ENCODE data around the gene CERS1. TPM values are rescaled to one million over a fixed set of nuclear protein-coding genes. Genes with fewer than 3 reads are reported as not detected.
A peak's percentile ranks its signal among the peaks of the same experiment; 100 is the strongest.

The CERS1 gene
- total RNA-seq, 1 donor, result 0.36 TPM

DNA sequence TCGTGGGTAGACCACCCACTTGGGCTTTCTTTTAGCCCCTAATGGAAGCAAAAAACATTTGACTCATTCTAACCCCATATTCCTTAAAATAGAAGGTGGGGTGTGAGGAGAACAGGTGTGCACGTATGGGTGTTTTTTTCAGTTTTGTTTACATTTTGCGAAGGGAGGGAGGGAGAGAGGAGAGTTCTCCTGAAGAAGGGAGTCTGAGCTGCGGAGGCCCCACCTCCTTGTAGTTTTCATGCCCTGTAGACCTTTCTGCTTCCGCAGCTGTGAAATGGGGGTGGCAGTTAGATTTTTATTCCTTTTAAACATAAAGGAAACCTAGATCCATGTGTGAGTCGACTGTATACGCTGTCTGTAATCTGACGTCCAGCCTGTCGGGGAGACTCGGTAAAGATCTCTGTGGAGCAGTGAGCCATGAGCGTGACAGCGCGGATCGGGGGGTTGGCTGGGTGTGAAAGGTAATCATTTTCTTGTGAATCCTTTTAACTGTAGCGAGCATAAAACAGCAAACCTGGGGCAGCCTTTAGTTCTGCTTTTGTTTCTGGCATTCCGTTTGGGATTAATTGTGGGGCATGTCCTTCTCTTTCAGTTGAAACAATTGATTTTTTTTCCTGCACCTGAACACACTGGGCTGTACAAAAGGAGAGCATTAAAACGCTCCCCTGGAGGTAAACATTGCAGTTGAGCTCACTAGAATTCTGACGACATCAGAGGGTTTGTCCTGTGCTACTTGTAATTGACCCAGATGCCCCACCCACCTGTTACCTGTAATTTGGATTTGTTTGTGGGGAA is 61.9 kb downstream of the CERS1 start:
- Histone ChIP-seq H3K36me3 (ENCODE audit: insufficient read depth, low read length) (peaks cover 14% of the 10 kb centered on the region), H3K9me3 (ENCODE audit: low read depth, low read length) (no peaks in the 10 kb centered on the region), H2AFZ (ENCODE audit: low read length) (no peak overlapping the region), H3K4me3 (ENCODE audit: insufficient read depth, low read length) (peak overlapping the region; percentile 78), H3K27ac (ENCODE audit: low read depth, low read length) (peak overlapping the region; percentile 46), H3K79me2 (ENCODE audit: insufficient read depth, low read length) (peaks cover 73% of the 10 kb centered on the region), H3K4me2 (ENCODE audit: insufficient read depth, low read length) (peak overlapping the region; percentile 95), H3K27me3 (ENCODE audit: insufficient read depth, low read length) (no peaks in the 10 kb centered on the region), H4K20me1 (ENCODE audit: insufficient read depth, low read length) (peaks cover 60% of the 10 kb centered on the region), H3K4me1 (ENCODE audit: insufficient read depth, low read length) (peaks cover 23% of the 10 kb centered on the region)
- TF ChIP-seq, protein P1, sequence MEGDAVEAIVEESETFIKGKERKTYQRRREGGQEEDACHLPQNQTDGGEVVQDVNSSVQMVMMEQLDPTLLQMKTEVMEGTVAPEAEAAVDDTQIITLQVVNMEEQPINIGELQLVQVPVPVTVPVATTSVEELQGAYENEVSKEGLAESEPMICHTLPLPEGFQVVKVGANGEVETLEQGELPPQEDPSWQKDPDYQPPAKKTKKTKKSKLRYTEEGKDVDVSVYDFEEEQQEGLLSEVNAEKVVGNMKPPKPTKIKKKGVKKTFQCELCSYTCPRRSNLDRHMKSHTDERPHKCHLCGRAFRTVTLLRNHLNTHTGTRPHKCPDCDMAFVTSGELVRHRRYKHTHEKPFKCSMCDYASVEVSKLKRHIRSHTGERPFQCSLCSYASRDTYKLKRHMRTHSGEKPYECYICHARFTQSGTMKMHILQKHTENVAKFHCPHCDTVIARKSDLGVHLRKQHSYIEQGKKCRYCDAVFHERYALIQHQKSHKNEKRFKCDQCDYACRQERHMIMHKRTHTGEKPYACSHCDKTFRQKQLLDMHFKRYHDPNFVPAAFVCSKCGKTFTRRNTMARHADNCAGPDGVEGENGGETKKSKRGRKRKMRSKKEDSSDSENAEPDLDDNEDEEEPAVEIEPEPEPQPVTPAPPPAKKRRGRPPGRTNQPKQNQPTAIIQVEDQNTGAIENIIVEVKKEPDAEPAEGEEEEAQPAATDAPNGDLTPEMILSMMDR (IDR thresholded peaks at IDR 0.05; ENCODE audit: extremely low read depth, low read depth, low read length), result no peak
- DNase-seq (ENCODE audit: insufficient read length, low spot score, missing footprints), result peak; percentile 94

DNA sequence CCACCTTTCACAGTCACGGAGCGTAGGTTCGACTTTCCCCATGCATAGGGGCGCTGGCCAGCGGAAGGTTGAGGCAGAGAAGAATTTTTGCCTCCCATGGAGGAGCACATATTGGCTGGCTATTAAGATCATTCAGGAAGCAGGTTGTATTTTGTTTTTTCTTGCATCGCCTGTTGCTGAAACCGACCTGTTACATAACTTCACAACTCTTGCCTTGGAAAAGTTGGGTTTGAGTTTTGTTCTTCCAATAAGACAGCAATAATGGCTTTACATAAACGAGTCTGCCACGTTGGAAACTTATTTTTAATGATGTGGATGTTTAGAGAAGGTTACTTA is 62.8 kb downstream of the CERS1 start:
- H3K4me2 ChIP-seq (ENCODE audit: insufficient read depth, low read length), result peak overlapping the region; percentile 95
- peaks cover 13% of the 10 kb centered on the region for H3K36me3 ChIP-seq (ENCODE audit: insufficient read depth, low read length)
- H3K79me2 ChIP-seq (ENCODE audit: insufficient read depth, low read length), result peaks cover 64% of the 10 kb centered on the region
- H3K27ac ChIP-seq (ENCODE audit: low read depth, low read length), result peak overlapping the region; percentile 74
- H2AFZ ChIP-seq (ENCODE audit: low read length), result no peak overlapping the region
- TF ChIP-seq, protein P1 (IDR thresholded peaks at IDR 0.05; ENCODE audit: extremely low read depth, low read depth, low read length), result no peak
- H3K4me3 ChIP-seq (ENCODE audit: insufficient read depth, low read length), result peak overlapping the region; percentile 78
- peaks cover 18% of the 10 kb centered on the region for H3K4me1 ChIP-seq (ENCODE audit: insufficient read depth, low read length)
- H3K27me3 ChIP-seq (ENCODE audit: insufficient read depth, low read length), result no peaks in the 10 kb centered on the region
- peak; percentile 60 for DNase-seq (ENCODE audit: insufficient read length, low spot score, missing footprints)
- peaks cover 53% of the 10 kb centered on the region for H4K20me1 ChIP-seq (ENCODE audit: insufficient read depth, low read length)
- no peaks in the 10 kb centered on the region for H3K9me3 ChIP-seq (ENCODE audit: low read depth, low read length)

- H3K36me3 ChIP-seq (ENCODE audit: insufficient read depth, low read length), result peaks cover 9% of the 10 kb centered on the region
- H3K4me1 ChIP-seq (ENCODE audit: insufficient read depth, low read length), result peaks cover 18% of the 10 kb centered on the region
- peaks cover 58% of the 10 kb centered on the region for H3K79me2 ChIP-seq (ENCODE audit: insufficient read depth, low read length)
- TF ChIP-seq, protein P1 (IDR thresholded peaks at IDR 0.05; ENCODE audit: extremely low read depth, low read depth, low read length), result peak; percentile 26
- no peaks in the 10 kb centered on the region for H3K9me3 ChIP-seq (ENCODE audit: low read depth, low read length)
- H2AFZ ChIP-seq (ENCODE audit: low read length), result no peak overlapping the region
- peak overlapping the region; percentile 95 for H3K4me2 ChIP-seq (ENCODE audit: insufficient read depth, low read length)
- H4K20me1 ChIP-seq (ENCODE audit: insufficient read depth, low read length), result peaks cover 48% of the 10 kb centered on the region
- peak overlapping the region; percentile 74 for H3K27ac ChIP-seq (ENCODE audit: low read depth, low read length)
- H3K4me3 ChIP-seq (ENCODE audit: insufficient read depth, low read length), result peak overlapping the region; percentile 78
- peak; percentile 89 for DNase-seq (ENCODE audit: insufficient read length, low spot score, missing footprints)
- H3K27me3 ChIP-seq (ENCODE audit: insufficient read depth, low read length), result no peaks in the 10 kb centered on the region
Measured at GRCh38 chr19:18832306-18833140, 63.4 kb downstream of the CERS1 start.

Measured in osteoblast (primary cell).